Stimulated activated CD8-positive, alpha-beta memory T cell treated with anti-CD3 and anti-CD28 coated beads, Interleukin-12 subunit alpha, Interleukin-12 subunit beta, amount 100 ng/mL, for 24 hours (primary cell): Measurements from ENCODE around the gene DNPH1.

Experiments
- DNase-seq: peaks from one replicate; pipeline ENCODE4 v3.0.0-alpha.2; 2020; ENCODE audit errors: extremely low read depth

Gene DNPH1

GRCh38 chr6:43181942-43182860 is 47.1 kb downstream of the DNPH1 start, which contains the start of gene CUL9:
Gene CUL9, plus strand, starts transcription at chr6:43182196. Its CDS starts 2,115 bp downstream, at chr6:43184311.
- DNase-seq = peak; percentile 66

- DNase-seq = no peak
These were observed 47.7 kb downstream of the DNPH1 start for GRCh38 chr6:43181621-43181941.

GRCh38 chr6:43180985-43181384 is 48.3 kb downstream of the DNPH1 start:
- DNase-seq = no peak

- no peak for DNase-seq
These were observed 49.2 kb downstream of the DNPH1 start for GRCh38 chr6:43180058-43180457.

- DNase-seq = no peak
These were observed 50.1 kb downstream of the DNPH1 start for GRCh38 chr6:43178951-43179830.

- DNase-seq = no peak
These were observed 51.1 kb downstream of the DNPH1 start for GRCh38 chr6:43178150-43178549.

GRCh38 chr6:43176423-43176786 is 52.9 kb downstream of the DNPH1 start:
- no peak for DNase-seq

GRCh38 chr6:43175676-43176422 is 53.4 kb downstream of the DNPH1 start:
- no peak for DNase-seq
